HG02852 (cell line): Measurements from ENCODE around the gene SH3GL1.
"Not testable (repeated sequence)": the region's sequence is repeated elsewhere in the genome, so short reads cannot be mapped to it uniquely, and the experiment has no call there.

ENCODE experiments used
- ATAC-seq: cut with Tn5 transposase; IDR thresholded peaks from one replicate; pipeline ENCODE4 v1.9.1; 2021; ENCODE audit warnings: mild to moderate bottlenecking, moderate library complexity; ENCODE audit not compliant: unreplicated experiment

SH3GL1 gene

DNA sequence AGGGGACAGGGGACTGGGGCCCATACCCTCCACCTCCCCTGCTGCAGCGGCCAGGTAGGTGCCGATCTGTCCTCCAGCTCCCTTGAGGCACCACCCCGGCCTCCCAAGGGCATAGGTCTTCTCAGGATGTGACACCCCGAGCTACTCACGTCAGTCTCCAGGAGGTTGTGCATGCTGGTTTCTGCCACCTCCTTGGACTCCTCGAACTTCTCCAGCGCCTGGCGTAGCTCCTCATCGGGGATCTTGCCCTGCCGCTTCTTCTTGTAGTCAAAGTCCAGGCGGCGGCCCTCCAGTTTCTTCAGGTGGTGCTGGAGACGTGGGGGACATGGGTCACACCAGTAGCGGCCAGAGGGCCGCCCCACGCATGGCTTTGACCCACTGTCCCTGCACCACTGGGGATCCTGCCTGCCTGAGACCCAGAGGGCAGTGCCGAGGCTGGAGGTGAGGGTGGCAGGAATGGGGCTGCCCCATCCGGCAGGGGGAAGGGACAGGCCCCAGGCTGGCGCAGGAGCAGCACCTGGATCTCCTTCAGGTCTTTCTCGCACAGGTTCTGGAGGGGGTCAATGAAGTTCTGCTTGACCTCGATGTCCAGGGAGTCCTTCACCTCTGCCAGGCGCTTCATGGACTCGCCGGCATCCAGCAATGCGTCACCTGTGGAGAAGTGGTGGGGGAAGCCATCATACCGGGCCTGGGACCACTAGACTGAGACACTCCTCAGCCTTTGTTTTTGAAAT, 36.6 kb downstream of the SH3GL1 start:
- no peak for ATAC-seq

DNA sequence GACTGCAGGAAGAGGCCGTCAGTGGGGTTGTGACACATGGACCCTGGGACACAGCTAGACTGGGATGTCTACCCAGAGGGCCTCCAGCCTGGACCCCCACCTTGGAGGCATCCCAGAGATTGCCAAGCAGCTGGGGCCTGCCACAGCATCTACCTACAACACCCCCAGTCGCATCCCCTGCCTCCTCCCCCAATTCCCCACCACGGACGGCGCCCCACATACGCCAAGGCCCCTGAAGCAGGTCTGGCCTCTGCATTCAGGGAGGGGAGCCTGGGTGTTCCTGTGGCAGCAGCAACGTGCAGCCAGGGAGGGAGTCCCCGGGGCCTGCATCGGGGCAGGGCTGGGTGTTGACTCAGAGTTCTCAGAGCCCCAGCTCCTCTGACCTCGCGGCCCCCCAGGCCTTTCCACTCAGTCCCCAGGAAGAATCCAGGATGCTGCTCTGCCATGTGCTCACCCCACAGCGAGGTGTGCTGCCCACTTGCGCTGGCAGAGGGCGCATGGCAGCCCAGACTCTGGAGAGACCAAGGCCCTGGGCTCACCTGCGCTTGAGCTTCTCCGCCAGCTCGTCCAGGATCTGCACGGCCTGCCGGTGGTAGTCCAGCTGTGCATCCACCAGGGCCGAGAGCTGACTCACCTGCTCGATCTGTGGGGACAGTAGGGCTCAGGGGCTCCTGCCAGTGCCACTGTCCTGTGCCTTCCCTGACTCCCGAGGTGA, 37.4 kb downstream of the SH3GL1 start:
- ATAC-seq = no peak

DNA sequence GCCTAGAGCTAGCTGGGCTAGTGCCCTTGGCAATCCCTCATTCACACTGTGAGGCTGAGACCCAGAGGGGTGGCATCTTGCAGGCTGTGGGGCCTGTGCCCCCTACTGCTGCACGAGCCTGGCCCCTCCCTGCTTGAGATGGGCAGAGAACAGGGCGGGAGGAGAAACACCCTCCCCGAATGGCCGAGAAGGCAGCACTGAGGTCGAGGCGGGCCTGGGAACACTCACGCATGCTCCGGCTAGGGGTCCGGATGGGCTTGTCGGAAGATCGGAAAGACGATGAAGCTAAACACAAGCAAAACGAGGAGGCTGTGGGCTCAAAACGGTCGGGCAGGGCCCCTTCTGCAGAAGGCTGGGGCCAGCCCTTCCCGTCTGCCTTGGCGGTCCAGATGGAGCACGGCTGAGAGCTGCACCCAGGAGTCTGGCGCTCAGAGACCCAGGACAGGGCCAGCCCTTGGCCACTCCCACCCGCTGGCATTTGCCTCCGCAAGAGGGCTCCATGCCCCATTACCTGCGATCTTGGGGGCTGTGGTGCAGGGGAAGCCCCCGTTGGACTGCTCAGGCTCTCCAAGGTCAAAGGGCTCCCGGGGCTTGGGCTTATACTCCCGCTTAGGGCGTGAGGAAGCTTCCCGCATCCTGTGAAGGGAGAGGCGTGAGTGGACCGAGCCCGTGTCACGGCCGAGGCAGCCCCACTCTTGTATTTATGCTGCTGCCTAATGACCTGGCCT, 38.1 kb downstream of the SH3GL1 start:
- ATAC-seq = no peak

DNA sequence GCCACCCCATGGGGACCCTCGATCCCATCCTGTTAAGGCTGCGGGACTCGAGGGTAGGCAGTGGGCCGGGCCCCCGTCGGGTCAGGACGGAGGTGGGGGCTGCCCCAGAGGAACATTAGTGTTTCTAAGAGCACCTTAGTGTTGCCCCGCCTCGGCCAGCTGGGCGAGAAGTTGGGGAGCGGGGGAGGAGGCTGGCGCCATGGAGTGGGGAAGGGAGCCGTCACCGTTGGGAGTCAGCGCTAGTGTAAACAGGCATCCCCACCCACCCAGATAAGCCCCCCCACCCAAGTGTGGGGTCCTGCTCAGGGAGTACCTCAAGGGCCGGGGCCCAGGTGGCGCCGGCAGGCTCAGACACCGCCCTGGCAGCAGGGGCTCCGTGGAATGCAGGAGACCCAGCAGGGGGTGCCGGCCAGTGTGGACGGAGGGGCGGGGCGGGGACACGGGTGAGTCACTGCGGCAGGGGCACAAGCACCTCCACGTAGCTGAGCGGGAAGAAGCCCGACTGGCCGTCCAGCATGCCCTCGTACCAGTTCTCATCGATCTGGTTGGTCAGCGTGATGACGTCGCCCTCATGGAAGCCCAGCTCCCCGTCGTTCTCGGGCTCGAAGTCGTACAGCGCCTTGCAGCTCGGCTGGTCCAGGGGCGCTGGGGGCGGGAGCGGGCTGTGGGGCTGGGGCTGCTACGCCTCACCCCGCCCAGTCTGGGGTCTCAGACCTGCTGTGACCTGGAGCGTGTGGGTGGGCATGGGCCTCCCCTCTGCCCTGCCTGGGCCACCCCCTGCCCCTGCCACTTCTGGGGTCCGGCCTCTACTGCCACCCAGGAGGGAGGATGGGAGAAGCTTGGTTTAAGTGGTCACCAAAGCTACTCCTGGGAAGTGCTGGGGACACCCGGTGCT, 38.9 kb downstream of the SH3GL1 start:
- no peak for ATAC-seq

DNA sequence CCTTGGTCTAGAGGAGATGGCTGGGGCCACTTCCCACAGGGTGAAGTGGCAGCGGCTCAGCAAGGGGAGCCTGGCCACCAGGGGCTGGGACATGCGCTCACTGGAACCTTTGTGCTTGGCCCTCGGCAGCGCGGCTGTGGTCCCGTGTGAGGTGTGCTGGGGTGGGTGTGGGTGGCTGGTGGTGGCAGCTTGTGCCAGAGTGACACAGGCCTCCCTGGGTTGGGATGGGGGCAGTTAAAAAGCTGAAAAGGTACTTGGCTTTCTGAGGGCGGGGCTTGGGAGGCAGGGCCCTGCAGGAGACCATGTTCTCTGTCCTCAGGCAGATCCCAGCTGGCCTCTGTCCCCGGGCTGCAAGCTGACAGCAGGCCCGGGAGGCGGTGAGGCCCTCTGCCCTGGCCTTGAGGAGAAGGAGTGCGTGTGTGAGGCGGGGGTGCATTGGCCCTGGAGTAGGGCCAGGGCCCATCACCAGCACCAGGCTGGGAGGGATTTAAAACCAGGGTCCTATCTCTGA, 39.7 kb downstream of the SH3GL1 start:
- ATAC-seq = no peak

DNA sequence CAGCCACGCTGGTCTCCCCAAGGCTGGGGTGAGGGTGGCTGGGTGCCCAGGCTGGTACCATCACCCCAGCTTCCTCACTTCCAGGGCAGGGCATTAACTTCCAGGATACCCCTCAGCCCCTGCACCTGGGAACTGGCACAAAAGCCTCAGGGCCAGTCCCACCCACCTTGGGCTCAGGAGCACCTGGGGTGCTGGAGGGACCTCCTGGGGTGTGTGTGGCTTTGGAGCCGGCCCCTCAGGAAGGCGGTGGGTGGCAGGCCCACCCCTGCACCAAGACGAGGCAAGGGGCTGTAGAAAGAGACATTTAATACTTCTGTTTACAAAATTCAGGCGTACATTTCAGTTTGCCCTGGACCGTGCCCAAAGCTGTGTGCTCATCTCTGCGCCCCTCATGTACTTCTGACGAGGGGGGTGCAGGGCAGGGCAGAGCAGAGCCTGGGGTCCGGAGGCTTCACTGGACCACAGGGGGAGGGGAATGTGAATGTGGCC, 40.2 kb downstream of the SH3GL1 start:
- ATAC-seq = no peak

DNA sequence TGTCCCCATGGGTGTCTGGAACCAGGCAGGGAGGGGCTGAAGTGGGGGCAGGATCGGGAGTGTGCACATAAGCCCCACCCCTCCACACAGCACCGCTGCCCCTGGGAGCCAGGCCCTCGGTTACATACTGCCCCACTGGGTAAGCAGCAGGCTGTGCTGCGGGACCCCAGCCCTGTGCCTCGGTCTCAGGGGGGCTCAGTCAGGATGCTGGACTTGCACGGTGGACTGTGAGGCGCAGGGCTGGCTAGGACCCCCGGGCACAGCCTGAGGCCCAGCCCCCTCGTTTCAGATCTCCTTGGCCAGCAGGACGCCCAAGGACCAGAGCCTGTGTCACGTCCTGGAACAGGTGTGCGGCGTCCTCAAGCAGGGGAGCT, 40.7 kb downstream of the SH3GL1 start:
- no peak for ATAC-seq

DNA sequence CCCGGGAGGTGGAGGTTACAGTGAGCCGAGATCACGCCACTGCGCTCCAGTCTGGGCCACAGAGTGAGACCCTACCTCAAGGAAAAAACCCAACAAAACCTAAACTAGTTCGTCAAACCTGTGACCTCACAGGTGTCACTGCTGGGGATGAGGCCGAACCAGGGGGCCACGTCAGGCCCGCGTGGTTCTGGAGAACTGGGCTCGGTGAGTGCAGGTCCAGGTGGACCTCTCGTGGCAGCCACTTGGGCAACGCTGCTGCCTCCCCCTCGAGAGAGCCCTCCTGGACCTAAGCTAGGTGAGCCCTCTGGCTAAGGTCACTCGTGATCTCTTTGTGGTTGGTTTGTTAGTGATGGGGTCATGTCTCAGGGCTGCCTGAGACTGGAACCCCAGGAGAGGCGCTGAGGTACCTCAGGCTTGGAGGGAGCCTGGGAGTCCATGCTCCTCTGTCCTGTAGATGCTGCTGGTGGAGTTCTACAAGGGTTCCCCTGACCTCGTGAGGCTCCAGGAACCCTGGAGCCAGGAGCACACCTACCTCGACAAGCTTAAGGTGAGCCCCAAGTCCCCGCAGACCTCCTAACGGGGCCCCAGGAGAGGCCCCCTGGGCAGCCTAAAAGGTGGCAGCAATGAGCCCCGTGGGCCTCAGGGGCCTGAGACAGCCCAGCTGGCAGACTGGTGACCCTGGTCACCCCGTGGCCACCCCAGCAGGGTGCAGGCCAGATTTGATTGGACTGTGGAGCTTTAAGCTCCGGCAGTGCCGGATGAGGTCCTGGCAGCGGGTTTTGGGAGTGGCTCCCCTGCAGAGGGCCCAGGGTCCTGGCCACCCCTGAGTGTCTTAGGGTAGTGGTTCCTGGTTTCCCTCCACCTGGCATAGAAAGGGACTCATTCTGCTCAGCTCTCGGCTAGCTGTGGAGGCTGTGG, 41.4 kb downstream of the SH3GL1 start:
- no peak for ATAC-seq

DNA sequence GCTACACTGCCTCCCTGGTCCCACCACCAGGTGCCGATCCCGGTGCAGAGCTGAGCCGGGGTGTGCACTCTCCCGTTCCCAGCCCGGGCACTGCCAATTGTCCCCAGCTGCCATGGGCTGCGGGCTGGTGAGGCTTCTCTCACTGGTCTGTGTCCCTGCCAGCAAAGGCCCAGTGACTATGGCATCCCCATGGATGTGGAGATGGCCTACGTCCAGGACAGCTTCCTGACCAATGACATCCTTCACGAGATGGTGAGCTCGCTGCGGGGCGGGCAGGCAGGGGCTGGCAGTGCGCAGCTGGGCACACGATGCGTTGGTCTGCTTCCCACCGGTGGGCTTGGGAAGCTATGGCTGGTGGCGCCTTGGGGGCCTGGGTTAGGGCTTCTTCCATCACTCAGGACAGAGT, 42.4 kb downstream of the SH3GL1 start:
- no peak for ATAC-seq

DNA sequence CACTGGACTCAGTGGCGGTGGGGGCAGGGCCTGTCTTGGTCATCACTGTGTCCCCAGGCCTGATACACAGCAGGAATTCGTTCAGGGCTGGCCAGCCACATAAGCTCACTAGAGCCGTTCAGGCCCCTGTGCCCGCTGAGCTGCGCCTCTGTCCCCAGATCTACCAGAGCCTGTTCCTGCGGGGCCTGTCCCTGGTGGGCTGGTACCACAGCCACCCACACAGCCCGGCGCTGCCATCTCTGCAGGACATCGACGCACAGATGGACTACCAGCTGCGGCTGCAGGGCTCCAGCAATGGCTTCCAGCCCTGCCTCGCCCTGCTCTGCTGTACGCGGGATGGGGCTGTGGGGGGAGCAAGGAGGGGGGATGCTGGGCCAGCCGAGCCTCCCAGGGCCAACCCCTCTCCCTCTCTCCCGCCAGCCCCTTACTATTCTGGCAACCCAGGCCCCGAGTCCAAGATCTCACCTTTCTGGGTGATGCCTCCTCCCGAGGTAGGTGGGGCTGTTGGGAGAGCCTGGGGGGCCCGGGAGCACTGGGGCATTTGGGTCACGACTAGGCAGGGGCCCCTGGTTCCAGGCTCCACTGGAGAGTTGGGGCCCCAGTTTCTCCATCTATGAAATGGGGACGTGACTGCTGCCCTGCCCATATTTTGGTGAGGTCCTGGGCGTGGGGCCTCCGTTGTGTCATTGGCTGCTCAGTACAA, 43.1 kb downstream of the SH3GL1 start:
- no peak for ATAC-seq

DNA sequence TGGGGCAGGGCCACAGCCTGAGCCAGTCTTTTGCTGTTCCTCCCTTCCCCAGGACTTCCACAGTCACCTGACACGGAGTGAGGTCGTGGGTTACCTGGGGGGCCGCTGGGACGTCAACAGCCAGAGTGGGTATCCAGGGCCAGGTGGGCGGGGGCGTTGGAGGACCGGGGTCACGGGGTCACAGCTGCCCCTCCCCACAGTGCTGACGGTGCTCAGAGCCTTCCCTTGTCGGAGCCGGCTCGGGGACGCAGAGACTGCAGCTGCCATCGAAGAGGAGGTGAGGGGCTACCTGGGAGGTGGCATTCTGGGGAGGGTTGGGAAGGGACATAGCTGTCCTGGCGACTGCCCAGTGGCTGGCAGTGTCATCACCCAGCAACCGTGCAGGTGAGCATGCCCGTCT, 45.5 kb downstream of the SH3GL1 start:
- no peak for ATAC-seq

DNA sequence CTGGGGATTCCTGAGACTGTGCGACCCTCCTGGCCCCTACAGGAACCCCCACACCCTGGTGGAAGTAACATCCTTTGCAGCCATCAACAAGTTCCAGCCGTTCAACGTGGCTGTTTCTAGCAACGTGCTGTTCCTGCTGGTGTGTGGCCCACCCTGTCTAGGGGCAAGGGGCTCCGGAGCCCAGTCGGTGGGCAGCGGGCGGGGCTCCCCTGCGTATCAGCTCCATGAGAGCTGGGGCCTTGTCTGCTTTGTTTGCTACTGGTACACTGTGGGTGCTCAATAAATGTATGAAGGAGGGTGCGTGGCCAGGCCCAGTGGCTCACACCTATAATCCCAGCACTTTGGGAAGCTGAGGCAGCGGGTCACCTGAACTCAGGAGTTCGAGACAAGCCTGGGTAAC, 46.1 kb downstream of the SH3GL1 start:
- ATAC-seq = no peak

DNA sequence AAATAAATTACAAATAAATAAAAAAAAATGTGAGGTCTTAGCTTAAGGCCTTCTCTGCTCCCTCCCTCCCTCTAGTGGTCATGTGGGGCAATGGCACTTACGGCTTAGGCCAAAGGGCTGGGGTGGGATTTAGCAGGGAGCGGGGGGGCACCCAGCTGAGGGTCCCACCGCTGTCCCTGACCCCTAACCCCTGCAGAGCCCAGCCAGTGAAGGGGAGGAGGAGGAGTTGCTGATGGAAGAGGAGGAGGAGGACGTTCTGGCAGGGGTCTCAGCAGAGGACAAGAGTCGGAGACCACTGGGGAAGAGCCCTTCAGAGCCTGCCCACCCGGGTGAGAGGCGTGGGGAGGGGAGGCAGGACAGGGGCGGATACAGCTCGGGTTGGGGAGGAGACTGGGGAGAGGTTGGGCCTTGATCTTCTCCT, 47.6 kb downstream of the SH3GL1 start:
- ATAC-seq = no peak

DNA sequence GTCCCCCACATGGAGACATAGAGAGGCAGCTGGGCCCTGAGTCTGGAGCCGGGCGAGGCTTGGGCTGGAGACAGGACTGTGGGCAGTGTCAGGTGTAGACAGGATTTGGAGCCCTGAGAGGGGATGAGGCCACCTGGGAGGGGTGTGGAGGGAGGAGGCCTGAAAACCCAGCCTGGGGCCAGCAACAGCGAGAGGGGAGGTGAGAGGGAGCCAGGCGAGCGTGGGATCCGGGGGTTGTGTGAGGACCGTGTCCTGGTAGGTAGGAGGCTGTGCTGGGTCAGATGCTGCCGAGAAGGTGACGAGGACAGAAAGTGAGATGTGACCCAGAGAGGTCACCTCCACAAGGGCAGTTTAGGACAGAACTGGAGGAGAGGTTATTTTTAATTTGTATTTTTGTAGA, 49.6 kb downstream of the SH3GL1 start:
- no peak for ATAC-seq

DNA sequence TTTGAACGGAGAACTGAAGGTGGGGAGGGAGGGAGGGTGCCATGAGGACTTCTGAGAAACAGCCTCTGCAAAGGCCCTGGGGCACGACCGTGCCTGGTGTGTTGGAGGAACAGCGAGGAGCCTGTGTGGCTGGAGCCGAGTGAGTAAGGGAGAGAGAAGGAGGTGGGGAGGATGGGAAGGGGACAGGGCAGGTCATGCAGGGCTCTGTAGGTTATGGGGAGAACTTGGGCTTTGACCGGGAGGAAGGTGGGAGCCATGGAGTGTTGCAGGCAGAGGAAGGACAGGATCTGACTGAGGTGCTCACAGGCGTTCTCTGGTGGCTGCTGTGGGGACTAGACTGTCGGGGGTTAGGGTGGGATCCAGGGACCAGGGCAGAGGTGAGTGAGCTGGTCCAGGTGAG, 50.2 kb downstream of the SH3GL1 start:
- no peak for ATAC-seq

DNA sequence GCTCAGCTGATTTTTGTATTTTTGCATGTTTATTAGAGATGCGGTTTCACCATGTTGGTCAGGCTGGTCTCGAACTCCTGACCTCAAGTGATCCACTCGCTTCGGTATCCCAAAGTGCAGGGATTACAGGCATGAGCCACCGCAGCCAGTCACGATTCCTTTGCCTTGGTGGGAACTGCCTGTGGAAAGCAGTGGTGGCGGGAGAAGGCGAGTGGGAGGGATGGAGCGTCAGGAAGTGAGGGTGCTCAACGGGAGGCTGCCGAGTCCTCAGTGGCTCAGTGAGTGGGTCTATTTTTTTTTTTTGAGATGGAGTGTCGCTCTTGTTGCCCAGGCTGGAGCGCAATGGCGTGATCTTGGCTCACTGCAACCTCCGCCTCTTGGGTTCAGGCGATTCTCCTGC, 51.1 kb downstream of the SH3GL1 start:
- not testable (repeated sequence) for ATAC-seq

DNA sequence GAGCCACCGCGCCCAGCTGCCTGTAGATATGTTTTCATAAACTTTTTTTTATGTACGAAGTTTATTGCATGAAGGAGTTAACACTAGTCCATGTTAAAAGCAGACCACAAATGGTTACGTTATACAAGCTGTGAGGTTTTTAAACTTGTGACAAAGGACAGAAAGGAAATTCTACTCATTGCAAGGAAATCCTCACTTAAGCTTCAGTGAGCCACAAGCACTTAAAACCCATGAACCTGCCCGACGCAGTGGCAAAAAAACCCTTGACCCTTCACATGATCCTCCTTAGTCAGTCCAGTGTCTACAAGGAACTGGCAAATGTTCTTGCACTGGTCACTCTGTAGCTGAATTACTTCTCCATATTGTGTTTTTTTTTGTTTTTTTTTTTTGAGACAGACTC, 52.8 kb downstream of the SH3GL1 start:
- no peak for ATAC-seq

DNA sequence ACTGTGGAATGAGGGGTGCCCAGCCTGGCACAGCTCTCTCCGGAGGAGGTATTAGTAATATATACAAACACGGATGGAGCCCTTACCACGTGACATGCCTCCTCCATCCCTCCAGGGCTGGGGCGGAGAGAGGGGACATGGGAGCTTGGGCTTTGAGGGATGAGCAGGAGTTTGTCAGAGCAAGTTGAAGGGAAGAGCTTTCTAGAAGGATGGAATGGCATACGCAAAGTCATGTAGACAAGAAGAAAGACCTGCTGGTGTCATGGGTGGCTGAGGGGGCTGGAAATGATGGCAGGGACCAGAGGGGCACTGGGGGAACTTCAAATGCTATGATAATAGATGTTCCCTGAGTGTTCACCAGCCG, 54.3 kb downstream of the SH3GL1 start:
- no peak for ATAC-seq
